KOPT-K1 (cell line): ENCODE measurements around the gene TMEM229B.
"Not testable (repeated sequence)": the region's sequence is repeated elsewhere in the genome, so short reads cannot be mapped to it uniquely, and the experiment has no call there.

Experiments used
- H3K27ac ChIP-seq: fragments of 200-600 bp; sonication (generic); 2 replicates; pipeline ENCODE4 v1.5.1; 2016; ENCODE audit warnings: antibody characterized with exemption, mild to moderate bottlenecking, low read depth, low read length; ENCODE audit not compliant: poor library complexity, severe bottlenecking
- H3K36me3 ChIP-seq: fragments of 200-600 bp; sonication (generic); 2 replicates; pipeline ENCODE4 v1.5.1; 2017; ENCODE audit warnings: antibody characterized with exemption, mild to moderate bottlenecking, low read length, moderate library complexity; ENCODE audit not compliant: insufficient read depth
- H3K9me3 ChIP-seq: fragments of 200-600 bp; sonication (generic); 2 replicates; pipeline ENCODE4 v1.5.1; 2017; ENCODE audit warnings: antibody characterized with exemption, low read length, mild to moderate bottlenecking; ENCODE audit not compliant: insufficient read depth, poor library complexity, severe bottlenecking

The TMEM229B gene

GRCh38 chr14:67461996-67462395, 26.5 kb downstream of the TMEM229B start:
- H3K27ac ChIP-seq: no peak overlapping the region

GRCh38 chr14:67461341-67461985, 27.1 kb downstream of the TMEM229B start:
- H3K27ac ChIP-seq: no peak overlapping the region
- no peaks in the 10 kb centered on the region for H3K36me3 ChIP-seq
- H3K9me3 ChIP-seq: no peaks in the 10 kb centered on the region

More at GRCh38 chr14:67461996-67462395, 26.5 kb downstream of the TMEM229B start:
- no peaks in the 10 kb centered on the region for H3K9me3 ChIP-seq
- no peaks in the 10 kb centered on the region for H3K36me3 ChIP-seq

- Histone ChIP-seq H3K9me3 (no peaks in the 10 kb centered on the region), H3K27ac (no peak overlapping the region), H3K36me3 (no peaks in the 10 kb centered on the region)
Observed at GRCh38 chr14:67459336-67459735, 29.2 kb downstream of the TMEM229B start.

- Histone ChIP-seq H3K36me3 (no peaks in the 10 kb centered on the region), H3K9me3 (no peaks in the 10 kb centered on the region), H3K27ac (no peak overlapping the region)
Observed at GRCh38 chr14:67457782-67458181, 30.7 kb downstream of the TMEM229B start.

GRCh38 chr14:67456732-67457131, 31.8 kb downstream of the TMEM229B start:
- no peaks in the 10 kb centered on the region for H3K36me3 ChIP-seq
- no peak overlapping the region for H3K27ac ChIP-seq
- H3K9me3 ChIP-seq: no peaks in the 10 kb centered on the region

GRCh38 chr14:67453575-67454300, 34.8 kb downstream of the TMEM229B start:
- Histone ChIP-seq H3K36me3 (no peaks in the 10 kb centered on the region), H3K27ac (no peak overlapping the region), H3K9me3 (peaks cover 14% of the 10 kb centered on the region)

GRCh38 chr14:67451667-67452066, 36.9 kb downstream of the TMEM229B start:
- peaks cover 14% of the 10 kb centered on the region for H3K9me3 ChIP-seq
- not testable (repeated sequence) for H3K27ac ChIP-seq, H3K36me3 ChIP-seq

- no peak overlapping the region for H3K27ac ChIP-seq
- H3K36me3 ChIP-seq: no peaks in the 10 kb centered on the region
- peaks cover 14% of the 10 kb centered on the region for H3K9me3 ChIP-seq
Observed at GRCh38 chr14:67449096-67449495, 39.4 kb downstream of the TMEM229B start.

GRCh38 chr14:67447033-67447381, 41.5 kb downstream of the TMEM229B start:
- Histone ChIP-seq H3K36me3 (no peaks in the 10 kb centered on the region), H3K27ac (no peak overlapping the region), H3K9me3 (peaks cover 14% of the 10 kb centered on the region)

- Histone ChIP-seq H3K36me3 (no peaks in the 10 kb centered on the region), H3K9me3 (peaks cover 14% of the 10 kb centered on the region), H3K27ac (no peak overlapping the region)
Observed at GRCh38 chr14:67446371-67447032, 42.0 kb downstream of the TMEM229B start.

- Histone ChIP-seq H3K36me3 (no peaks in the 10 kb centered on the region), H3K27ac (no peak overlapping the region), H3K9me3 (no peaks in the 10 kb centered on the region)
Observed at GRCh38 chr14:67444395-67444794, 44.1 kb downstream of the TMEM229B start.

- H3K27ac ChIP-seq: no peak overlapping the region
- H3K36me3 ChIP-seq: no peaks in the 10 kb centered on the region
Observed at GRCh38 chr14:67442139-67442906, 46.2 kb downstream of the TMEM229B start.

GRCh38 chr14:67441672-67442071, 46.8 kb downstream of the TMEM229B start:
- no peaks in the 10 kb centered on the region for H3K9me3 ChIP-seq
- H3K36me3 ChIP-seq: no peaks in the 10 kb centered on the region
- H3K27ac ChIP-seq: no peak overlapping the region

More at GRCh38 chr14:67442139-67442906, 46.2 kb downstream of the TMEM229B start:
- no peaks in the 10 kb centered on the region for H3K9me3 ChIP-seq

GRCh38 chr14:67441256-67441655, 47.3 kb downstream of the TMEM229B start:
- no peaks in the 10 kb centered on the region for H3K36me3 ChIP-seq
- no peak overlapping the region for H3K27ac ChIP-seq
- no peaks in the 10 kb centered on the region for H3K9me3 ChIP-seq

- Histone ChIP-seq H3K36me3 (no peaks in the 10 kb centered on the region), H3K27ac (no peak overlapping the region), H3K9me3 (no peaks in the 10 kb centered on the region)
Observed at GRCh38 chr14:67440513-67440912, 48.0 kb downstream of the TMEM229B start.
